Neural progenitor cell (in vitro differentiated cells): ENCODE measurements around the gene TMEM63B.

Experiments
- EZH2phosphoT487 ChIP-seq: fragments of 200-600 bp; sonication (generic); IDR thresholded peaks from 2 replicates; pipeline ENCODE4 v1.6.1; 2017; ENCODE audit warnings: antibody characterized with exemption
- TF ChIP-seq, protein P1 (sequence below): fragments of 200-600 bp; sonication (generic); IDR thresholded peaks from 2 replicates; pipeline ENCODE4 v1.5.1; 2017; ENCODE audit warnings: antibody characterized with exemption, mild to moderate bottlenecking

DNA sequence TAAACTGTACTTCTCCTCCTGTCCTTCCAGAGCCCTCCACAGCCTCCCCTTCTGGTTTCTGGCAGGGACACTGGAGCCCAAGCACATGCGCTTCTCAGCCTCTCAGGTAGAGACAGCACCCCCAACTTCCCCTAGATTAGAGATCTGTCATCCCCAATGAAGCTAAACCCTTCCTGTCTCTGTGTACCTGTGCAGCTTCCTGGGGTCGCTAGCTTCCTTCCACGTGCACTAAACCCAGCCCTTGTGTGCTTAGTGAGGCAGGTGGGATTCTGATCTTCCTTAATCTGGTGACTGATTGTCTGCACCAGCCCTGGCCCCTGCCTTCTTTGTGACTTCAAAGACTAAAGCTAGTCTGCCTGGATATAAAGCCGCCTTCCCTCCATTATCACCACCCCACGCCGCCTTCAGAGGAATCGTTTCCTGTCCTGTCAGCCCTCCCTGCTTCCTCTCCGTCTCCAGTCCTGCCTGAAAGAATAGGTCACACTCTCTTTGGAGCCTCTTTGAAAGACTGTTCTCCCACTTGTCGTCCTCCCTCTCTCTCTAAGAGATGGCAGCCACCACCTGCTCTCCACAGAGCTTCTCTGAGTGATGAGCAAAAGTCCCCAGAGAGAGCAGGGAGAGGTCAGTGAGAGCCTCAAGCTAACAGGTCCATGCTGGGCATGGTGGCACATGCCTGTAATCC is 58.7 kb downstream of the TMEM63B start:
- TF ChIP-seq, protein P1, sequence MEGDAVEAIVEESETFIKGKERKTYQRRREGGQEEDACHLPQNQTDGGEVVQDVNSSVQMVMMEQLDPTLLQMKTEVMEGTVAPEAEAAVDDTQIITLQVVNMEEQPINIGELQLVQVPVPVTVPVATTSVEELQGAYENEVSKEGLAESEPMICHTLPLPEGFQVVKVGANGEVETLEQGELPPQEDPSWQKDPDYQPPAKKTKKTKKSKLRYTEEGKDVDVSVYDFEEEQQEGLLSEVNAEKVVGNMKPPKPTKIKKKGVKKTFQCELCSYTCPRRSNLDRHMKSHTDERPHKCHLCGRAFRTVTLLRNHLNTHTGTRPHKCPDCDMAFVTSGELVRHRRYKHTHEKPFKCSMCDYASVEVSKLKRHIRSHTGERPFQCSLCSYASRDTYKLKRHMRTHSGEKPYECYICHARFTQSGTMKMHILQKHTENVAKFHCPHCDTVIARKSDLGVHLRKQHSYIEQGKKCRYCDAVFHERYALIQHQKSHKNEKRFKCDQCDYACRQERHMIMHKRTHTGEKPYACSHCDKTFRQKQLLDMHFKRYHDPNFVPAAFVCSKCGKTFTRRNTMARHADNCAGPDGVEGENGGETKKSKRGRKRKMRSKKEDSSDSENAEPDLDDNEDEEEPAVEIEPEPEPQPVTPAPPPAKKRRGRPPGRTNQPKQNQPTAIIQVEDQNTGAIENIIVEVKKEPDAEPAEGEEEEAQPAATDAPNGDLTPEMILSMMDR: no peak
- TF ChIP-seq EZH2phosphoT487: no peak
